Astrocyte (in vitro differentiated cells and primary cell): ENCODE results near the gene HSD11B1. TPM values are rescaled to one million over a fixed set of nuclear protein-coding genes. Genes with fewer than 3 reads are reported as not detected.

ENCODE experiments used
- DNase-seq: peaks from one replicate; pipeline ENCODE4 v3.0.0-alpha.2; 2010; ENCODE audit warnings: low read depth
- FAIRE-seq: peaks from 2 replicates; lab custom pipeline; 2011; peaks lifted over from hg19 to GRCh38; lab: Jason Lieb, UNC
- H2AFZ ChIP-seq: 2 replicates; pipeline ENCODE4 v1.6.0; 2012; ENCODE audit warnings: low read depth, low read length, inconsistent platforms
- H3K27ac ChIP-seq: 2 replicates; pipeline ENCODE4 v1.5.1; 2011; ENCODE audit warnings: low read depth, low read length, inconsistent platforms
- H3K27me3 ChIP-seq: 2 replicates; pipeline ENCODE4 v1.6.0; 2011; ENCODE audit warnings: low read length, inconsistent platforms; ENCODE audit not compliant: insufficient read depth
- H3K36me3 ChIP-seq: 2 replicates; pipeline ENCODE4 v1.5.1; 2011; ENCODE audit warnings: low read length, inconsistent platforms; ENCODE audit not compliant: insufficient read depth
- H3K4me1 ChIP-seq: 2 replicates; pipeline ENCODE4 v1.5.1; 2011; ENCODE audit warnings: low read length, inconsistent platforms; ENCODE audit not compliant: insufficient read depth
- H3K4me2 ChIP-seq: 2 replicates; pipeline ENCODE4 v1.6.0; 2012; ENCODE audit warnings: low read length, inconsistent platforms
- H3K4me3 ChIP-seq: 2 replicates; pipeline ENCODE4 v1.5.1; 2011; ENCODE audit warnings: low read depth, mild to moderate bottlenecking, low read length, inconsistent platforms; ENCODE audit not compliant: insufficient read depth
- H3K79me2 ChIP-seq: 2 replicates; pipeline ENCODE4 v1.6.0; 2012; ENCODE audit warnings: mild to moderate bottlenecking, low read length, inconsistent platforms; ENCODE audit not compliant: insufficient read depth
- H3K9ac ChIP-seq: 2 replicates; pipeline ENCODE4 v1.6.0; 2012; ENCODE audit warnings: mild to moderate bottlenecking, low read length, inconsistent platforms
- H3K9me3 ChIP-seq: 2 replicates; pipeline ENCODE4 v1.5.1; 2012; ENCODE audit warnings: low read depth, mild to moderate bottlenecking, low read length, inconsistent platforms; ENCODE audit not compliant: insufficient read depth
- H4K20me1 ChIP-seq: 2 replicates; pipeline ENCODE4 v1.6.0; 2012; ENCODE audit warnings: low read length, inconsistent platforms; ENCODE audit not compliant: insufficient read depth
- H3K27ac Mint-ChIP-seq: one replicate; pipeline ENCODE4 v1.8.0; 2021; ENCODE audit warnings: mild to moderate bottlenecking, mixed read lengths; ENCODE audit not compliant: unreplicated experiment
- H3K27me3 Mint-ChIP-seq: one replicate; pipeline ENCODE4 v1.8.0; 2021; ENCODE audit warnings: low read depth, mixed read lengths; ENCODE audit not compliant: unreplicated experiment
- H3K36me3 Mint-ChIP-seq: one replicate; pipeline ENCODE4 v1.8.0; 2021; ENCODE audit warnings: low read depth, mixed read lengths; ENCODE audit not compliant: unreplicated experiment
- H3K4me1 Mint-ChIP-seq: one replicate; pipeline ENCODE4 v1.8.0; 2021; ENCODE audit warnings: low read depth, mixed read lengths; ENCODE audit not compliant: unreplicated experiment
- H3K4me3 Mint-ChIP-seq: one replicate; pipeline ENCODE4 v1.8.0; 2021; ENCODE audit warnings: mild to moderate bottlenecking, moderate library complexity, mixed read lengths; ENCODE audit not compliant: unreplicated experiment
- H3K9me3 Mint-ChIP-seq: one replicate; pipeline ENCODE4 v1.8.0; 2021; ENCODE audit warnings: mild to moderate bottlenecking, mixed read lengths; ENCODE audit not compliant: unreplicated experiment
- EZH2 ChIP-seq: IDR thresholded peaks from 2 replicates; pipeline ENCODE4 v1.6.1; 2012; ENCODE audit warnings: mild to moderate bottlenecking, low read length, inconsistent platforms; ENCODE audit not compliant: insufficient read depth
- total RNA-seq: library from RNA; stranded (reverse); gene quantifications from 2 replicates; pipeline ENCODE4 v1.2.1, GENCODE V29; 2021
- TF ChIP-seq, protein P1 (sequence below): IDR thresholded peaks from 2 replicates; pipeline ENCODE4 v1.5.1; 2011; ENCODE audit warnings: low read depth, mild to moderate bottlenecking, inconsistent platforms, low read length, moderate library complexity; ENCODE audit not compliant: insufficient read depth

The HSD11B1 gene
- total RNA-seq, 1 donor from 2014 or later: not detected

DNA sequence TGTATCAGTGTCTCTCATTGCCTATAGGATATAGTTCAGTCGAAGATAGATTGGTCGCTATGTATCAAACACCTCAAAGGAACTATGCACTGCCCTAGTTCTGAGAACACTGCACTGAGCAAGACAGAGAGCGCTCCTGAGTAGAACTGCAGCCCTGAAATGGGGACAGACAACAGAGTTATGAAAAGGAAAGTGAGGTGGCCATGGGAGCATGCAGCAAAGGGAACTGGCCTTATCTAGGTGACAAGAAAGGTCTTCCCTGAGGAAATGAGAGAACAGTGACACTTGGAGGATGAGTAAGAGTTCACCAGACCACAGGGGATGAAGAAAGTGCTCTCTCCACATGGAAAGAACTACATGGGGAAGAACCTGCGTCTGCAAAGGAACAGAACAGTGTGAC, 36.9 kb upstream of the HSD11B1 start:
- Mint-ChIP-seq H3K27me3 (peaks cover 37% of the 10 kb centered on the region), H3K9me3 (peaks cover 1% of the 10 kb centered on the region), H3K27ac (no peak overlapping the region), H3K4me1 (peaks cover 5% of the 10 kb centered on the region), H3K36me3 (peaks cover 2% of the 10 kb centered on the region), H3K4me3 (no peak overlapping the region)
- no peak for FAIRE-seq
- no peak overlapping the region for H3K4me2 ChIP-seq
- no peak overlapping the region for H2AFZ ChIP-seq
- no peaks in the 10 kb centered on the region for H3K79me2 ChIP-seq
- no peaks in the 10 kb centered on the region for H3K36me3 ChIP-seq
- no peaks in the 10 kb centered on the region for H3K9me3 ChIP-seq
- DNase-seq: no peak
- H3K4me1 ChIP-seq: peaks cover 7% of the 10 kb centered on the region
- no peak overlapping the region for H3K9ac ChIP-seq
- H3K27ac ChIP-seq: no peak overlapping the region
- TF ChIP-seq, protein P1, sequence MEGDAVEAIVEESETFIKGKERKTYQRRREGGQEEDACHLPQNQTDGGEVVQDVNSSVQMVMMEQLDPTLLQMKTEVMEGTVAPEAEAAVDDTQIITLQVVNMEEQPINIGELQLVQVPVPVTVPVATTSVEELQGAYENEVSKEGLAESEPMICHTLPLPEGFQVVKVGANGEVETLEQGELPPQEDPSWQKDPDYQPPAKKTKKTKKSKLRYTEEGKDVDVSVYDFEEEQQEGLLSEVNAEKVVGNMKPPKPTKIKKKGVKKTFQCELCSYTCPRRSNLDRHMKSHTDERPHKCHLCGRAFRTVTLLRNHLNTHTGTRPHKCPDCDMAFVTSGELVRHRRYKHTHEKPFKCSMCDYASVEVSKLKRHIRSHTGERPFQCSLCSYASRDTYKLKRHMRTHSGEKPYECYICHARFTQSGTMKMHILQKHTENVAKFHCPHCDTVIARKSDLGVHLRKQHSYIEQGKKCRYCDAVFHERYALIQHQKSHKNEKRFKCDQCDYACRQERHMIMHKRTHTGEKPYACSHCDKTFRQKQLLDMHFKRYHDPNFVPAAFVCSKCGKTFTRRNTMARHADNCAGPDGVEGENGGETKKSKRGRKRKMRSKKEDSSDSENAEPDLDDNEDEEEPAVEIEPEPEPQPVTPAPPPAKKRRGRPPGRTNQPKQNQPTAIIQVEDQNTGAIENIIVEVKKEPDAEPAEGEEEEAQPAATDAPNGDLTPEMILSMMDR: no peak
- no peak for TF ChIP-seq EZH2
- H3K4me3 ChIP-seq: no peak overlapping the region
- peaks cover 23% of the 10 kb centered on the region for H3K27me3 ChIP-seq
- H4K20me1 ChIP-seq: no peaks in the 10 kb centered on the region

DNA sequence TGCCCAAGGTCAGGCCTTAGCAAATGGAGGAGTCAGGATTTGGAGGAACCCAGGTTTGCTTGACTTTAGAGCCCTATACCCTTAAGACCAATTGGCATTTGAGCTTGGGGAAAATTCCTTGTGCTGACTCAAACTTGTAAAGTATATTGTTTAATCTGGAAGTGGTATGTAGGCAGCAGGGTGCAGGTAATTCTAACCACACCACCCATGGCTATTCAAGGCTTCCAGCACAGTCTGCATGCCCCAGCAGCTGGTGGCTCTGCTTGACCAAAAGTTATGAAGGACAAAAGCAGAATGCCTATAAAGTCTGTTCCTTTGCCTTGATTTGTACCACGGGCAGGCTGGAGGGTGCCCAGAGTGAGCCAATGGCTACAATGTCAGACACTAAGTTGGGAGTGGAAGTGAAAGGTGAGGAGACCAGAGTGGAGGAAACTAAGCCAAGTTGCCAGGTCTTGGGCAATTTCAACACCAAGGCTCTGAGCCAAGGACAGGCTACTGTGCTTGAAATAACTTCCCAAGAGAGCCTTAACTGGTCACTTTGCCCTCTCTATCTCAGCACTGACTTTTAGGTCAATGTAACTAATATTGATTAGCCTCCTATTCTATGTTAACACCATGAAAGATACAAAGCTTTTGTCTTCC, 34.1 kb upstream of the HSD11B1 start:
- H3K4me3 Mint-ChIP-seq: no peak overlapping the region

More for the DNA sequence above, 34.1 kb upstream of the HSD11B1 start:
- H3K79me2 ChIP-seq: no peaks in the 10 kb centered on the region
- Mint-ChIP-seq H3K36me3 (peaks cover 2% of the 10 kb centered on the region), H3K4me1 (peaks cover 21% of the 10 kb centered on the region), H3K9me3 (peaks cover 1% of the 10 kb centered on the region), H3K27me3 (peaks cover 25% of the 10 kb centered on the region), H3K27ac (no peak overlapping the region)
- H3K27ac ChIP-seq: no peak overlapping the region
- H2AFZ ChIP-seq: no peak overlapping the region
- peaks cover 33% of the 10 kb centered on the region for H3K27me3 ChIP-seq
- H4K20me1 ChIP-seq: no peaks in the 10 kb centered on the region
- DNase-seq (no peak), FAIRE-seq (no peak)
- H3K4me2 ChIP-seq: no peak overlapping the region
- H3K9ac ChIP-seq: no peak overlapping the region
- TF ChIP-seq, protein P1: no peak
- no peak for TF ChIP-seq EZH2
- H3K36me3 ChIP-seq: no peaks in the 10 kb centered on the region
- no peak overlapping the region for H3K4me3 ChIP-seq
- peaks cover 10% of the 10 kb centered on the region for H3K4me1 ChIP-seq
- H3K9me3 ChIP-seq: no peaks in the 10 kb centered on the region
